Activated naive CD4-positive, alpha-beta T cell (primary cell): ENCODE results near the gene GPR162.

Experiments
- DNase-seq, 4 experiments: peaks; one replicate each; lab custom pipeline; 2025; lab: John Stamatoyannopoulos, UW

GPR162 gene

GRCh38 chr12:6823182-6824084, 1.8 kb downstream of the GPR162 start:
- DNase-seq = no peak

GRCh38 chr12:6824085-6824775, 2.6 kb downstream of the GPR162 start:
- no peak for DNase-seq

GRCh38 chr12:6824901-6825381, 3.3 kb downstream of the GPR162 start:
- no peak for DNase-seq

- DNase-seq = peak; percentile 65 to 80 (median 78)
Observed at GRCh38 chr12:6825398-6826124, 3.9 kb downstream of the GPR162 start.

- no peak for DNase-seq
Observed at GRCh38 chr12:6826125-6826733, 4.6 kb downstream of the GPR162 start.

- no peak for DNase-seq
Observed at GRCh38 chr12:6826734-6827436, 5.3 kb downstream of the GPR162 start.

GRCh38 chr12:6827437-6827911, 5.9 kb downstream of the GPR162 start:
- peak in 2 of 4 experiments; percentile 14 to 21 for DNase-seq

- peak in 1 of 4 experiments; percentile 51 for DNase-seq
Observed at GRCh38 chr12:6827982-6828780, 6.6 kb downstream of the GPR162 start, which contains the start of gene P3H3. P3H3 (plus strand) TSS chr12:6828407; CDS start chr12:6828441, 34 bp downstream.

GRCh38 chr12:6828781-6829535, 7.3 kb downstream of the GPR162 start:
- peak in 1 of 4 experiments; percentile 51 for DNase-seq

- no peak for DNase-seq
Observed at GRCh38 chr12:6829536-6830220, 8.1 kb downstream of the GPR162 start.

- DNase-seq = no peak
Observed at GRCh38 chr12:6830286-6830890, 8.8 kb downstream of the GPR162 start.

- no peak for DNase-seq
Observed at GRCh38 chr12:6830999-6831398, 9.4 kb downstream of the GPR162 start.

GRCh38 chr12:6831450-6831995, 9.9 kb downstream of the GPR162 start:
- no peak for DNase-seq

- no peak for DNase-seq
Observed at GRCh38 chr12:6832125-6832524, 10.5 kb downstream of the GPR162 start.

GRCh38 chr12:6833189-6833890, 11.7 kb downstream of the GPR162 start:
- no peak for DNase-seq

- DNase-seq = no peak
Observed at GRCh38 chr12:6834254-6834653, 12.6 kb downstream of the GPR162 start.

- no peak for DNase-seq
Observed at GRCh38 chr12:6834873-6835272, 13.3 kb downstream of the GPR162 start.
